PFSK-1 (cell line): ENCODE measurements around the gene FOXR1.

Source experiments
- FOXP2 ChIP-seq: optimal IDR thresholded peaks from 2 replicates; pipeline ENCODE3; 2011; ENCODE audit warnings: borderline replicate concordance, control low read depth, inconsistent platforms; ENCODE audit not compliant: insufficient read depth; ENCODE audit errors: extremely low read length, extremely low read depth
- POLR2AphosphoS5 ChIP-seq: IDR thresholded peaks from 2 replicates; pipeline ENCODE4 v1.6.1; 2012; ENCODE audit warnings: low read depth, mild to moderate bottlenecking, control low read depth, low read length, moderate library complexity
- REST ChIP-seq, 2 experiments: IDR thresholded peaks; 2 replicates each; pipeline versions ENCODE4 v1.6.1 to v1.8.0; 2011 to 2012; ENCODE audit warnings: low read depth in 2 of 2, low read length in 2 of 2, control low read depth in 1 of 2, inconsistent platforms in 1 of 2, mild to moderate bottlenecking in 1 of 2, moderate library complexity in 1 of 2; ENCODE audit not compliant: insufficient read depth in 1 of 2
- SIN3A ChIP-seq: IDR thresholded peaks from 2 replicates; pipeline ENCODE4 v1.6.1; 2012; ENCODE audit warnings: mild to moderate bottlenecking, low read length, moderate library complexity, borderline replicate concordance; ENCODE audit not compliant: insufficient read depth
- TAF1 ChIP-seq: IDR thresholded peaks from 2 replicates; pipeline ENCODE4 v1.6.1; 2012; ENCODE audit warnings: low read length, control low read depth, borderline replicate concordance; ENCODE audit not compliant: insufficient read depth

FOXR1 gene

GRCh38 chr11:119026970-119027369 lies 55.4 kb downstream of the FOXR1 start:
- no peak for TF ChIP-seq POLR2AphosphoS5
- TF ChIP-seq FOXP2, result no peak
- TF ChIP-seq TAF1, result no peak
- TF ChIP-seq SIN3A, result no peak
- TF ChIP-seq REST (IDR thresholded peaks at IDR 0.05; ENCODE audit: insufficient read depth in 1 of 2, low read depth in 2 of 2, low read length in 2 of 2), result no peak

- no peak for TF ChIP-seq REST (IDR thresholded peaks at IDR 0.05; ENCODE audit: insufficient read depth in 1 of 2, low read depth in 2 of 2, low read length in 2 of 2)
Measured at GRCh38 chr11:119027561-119028345, 56.2 kb downstream of the FOXR1 start.

GRCh38 chr11:119028346-119029068 lies 56.9 kb downstream of the FOXR1 start:
- no peak for TF ChIP-seq REST (IDR thresholded peaks at IDR 0.05; ENCODE audit: insufficient read depth in 1 of 2, low read depth in 2 of 2, low read length in 2 of 2)
- no peak for TF ChIP-seq POLR2AphosphoS5
- no peak for TF ChIP-seq SIN3A
- no peak for TF ChIP-seq FOXP2
- TF ChIP-seq TAF1, result no peak

- TF ChIP-seq FOXP2 (no peak), SIN3A (no peak), TAF1 (no peak), REST (IDR thresholded peaks at IDR 0.05; ENCODE audit: insufficient read depth in 1 of 2, low read depth in 2 of 2, low read length in 2 of 2) (no peak), POLR2AphosphoS5 (no peak)
Measured at GRCh38 chr11:119029069-119029339, 57.4 kb downstream of the FOXR1 start.
